Body of pancreas (tissue), 4 donors: ENCODE measurements around the gene SCUBE1. TPM values are rescaled to one million over a fixed set of nuclear protein-coding genes. Genes with fewer than 3 reads are reported as not detected.

ENCODE experiments used
- ATAC-seq: fragments of 150-250 bp; one replicate; pipeline ENCODE4 v1.9.1; 2016
- DNase-seq, 4 donors: peaks; one replicate each; pipeline ENCODE4 v3.0.0-alpha.2; 2019
- H3K27ac ChIP-seq, 4 donors: fragments of 200-600 bp; sonication (generic); 1 replicate in 3 of 4; 2 replicates in 1 of 4; pipeline versions ENCODE4 v1.5.1 to v1.6.1; 2016 to 2019; ENCODE audit warnings: mild to moderate bottlenecking in 1 of 4, mixed read lengths in 1 of 4, moderate library complexity in 1 of 4
- H3K27me3 ChIP-seq, 2 donors: fragments of 200-600 bp; sonication (generic); one replicate each; pipeline ENCODE4 v1.6.0; 2016; ENCODE audit warnings: mild to moderate bottlenecking in 1 of 2
- H3K36me3 ChIP-seq, 2 donors: fragments of 200-600 bp; sonication (generic); replicated peaks in 1 of 2; 2 replicates each; pipeline ENCODE4 v1.5.1; 2016; ENCODE audit warnings: low read depth in 2 of 2; ENCODE audit not compliant: insufficient read depth in 1 of 2
- H3K4me1 ChIP-seq: fragments of 200-600 bp; sonication (generic); one replicate; pipeline ENCODE4 v1.6.0; 2016
- H3K4me3 ChIP-seq, 2 donors: fragments of 200-600 bp; sonication (generic); 1 replicate in 1 of 2; 2 replicates in 1 of 2; pipeline ENCODE4 v1.5.1; 2016 to 2019
- H3K9me3 ChIP-seq, 3 donors: fragments of 200-600 bp; sonication (generic); 1 replicate in 2 of 3; 2 replicates in 1 of 3; pipeline ENCODE4 v1.5.1; 2016
- CTCF ChIP-seq, 7 experiments: fragments of 450-650 bp in 4 of 7; fragments of 200-600 bp in 3 of 7; sonication (generic) in 3 of 7; IDR thresholded peaks; one replicate each; pipeline ENCODE4 v1.5.1; 2016 to 2019; ENCODE audit warnings: antibody characterized with exemption in 7 of 7
- POLR2A ChIP-seq, 3 donors: fragments of 450-650 bp; IDR thresholded peaks; one replicate each; pipeline ENCODE4 v1.6.1; 2016; ENCODE audit warnings: antibody characterized with exemption in 3 of 3, mild to moderate bottlenecking in 2 of 3
- WGBS, 2 donors: methylation state at CpG; one replicate each; pipeline ENCODE4 v1.1.5; 2017; 5-methylcytosine and 5-hydroxymethylcytosine counted together
- intact Hi-C: fragments of 100-400 bp; cut with DNase I; formaldehyde crosslinking; loops from one replicate; pipeline ENCODE4 v1.15.1; 2023
- total RNA-seq, 2 donors: library from RNA; depleted of rRNA; stranded (reverse); fragments of >200 nt; gene quantifications; one replicate each; pipeline ENCODE4 v1.1.0, GENCODE V29; 2016

The SCUBE1 gene
- total RNA-seq, 2 donors from 2014 or later: under 0.01 to 0.26 TPM

- H3K9me3 ChIP-seq: no peaks in the 10 kb centered on the region
- no peaks in the 10 kb centered on the region for H3K36me3 ChIP-seq
- DNase-seq (no peak), ATAC-seq (no peak)
- no peaks in the 10 kb centered on the region for H3K27me3 ChIP-seq
- H3K4me3 ChIP-seq: no peak overlapping the region
- no peak overlapping the region for H3K27ac ChIP-seq
- TF ChIP-seq POLR2A (IDR thresholded peaks at IDR 0.05): no peak
- TF ChIP-seq CTCF (IDR thresholded peaks at IDR 0.05): no peak
- WGBS, 2 donors: 66 to 71% methylated on average over 13 of the region's 13 CpGs
- intact Hi-C loops: loop anchor here (5.0 kb wide), 1 partner anchor 104 kb away; no protein-coding TSS in a partner anchor
- no peaks in the 10 kb centered on the region for H3K4me1 ChIP-seq
Observed at GRCh38 chr22:43277987-43278601, 65.1 kb downstream of the SCUBE1 start.

GRCh38 chr22:43277091-43277490, 66.1 kb downstream of the SCUBE1 start:
- Histone ChIP-seq H3K9me3 (no peaks in the 10 kb centered on the region), H3K27ac (no peak overlapping the region), H3K27me3 (no peaks in the 10 kb centered on the region), H3K36me3 (no peaks in the 10 kb centered on the region), H3K4me1 (no peaks in the 10 kb centered on the region), H3K4me3 (no peak overlapping the region)
- DNase-seq (no peak), ATAC-seq (no peak)
- TF ChIP-seq CTCF (IDR thresholded peaks at IDR 0.05) (no peak), POLR2A (IDR thresholded peaks at IDR 0.05) (no peak)
- WGBS, 2 donors: 85 to 88% methylated on average over 7 to 10 of the region's 10 CpGs
- intact Hi-C loops: loop anchor here (5.0 kb wide), 1 partner anchor 105 kb away; no protein-coding TSS in a partner anchor

GRCh38 chr22:43276321-43276720, 66.9 kb downstream of the SCUBE1 start:
- TF ChIP-seq CTCF (IDR thresholded peaks at IDR 0.05): no peak
- H3K4me1 ChIP-seq: no peaks in the 10 kb centered on the region
- H3K36me3 ChIP-seq: no peaks in the 10 kb centered on the region
- no peaks in the 10 kb centered on the region for H3K9me3 ChIP-seq
- intact Hi-C loops: loop anchor here (5.0 kb wide), 1 partner anchor 106 kb away; no protein-coding TSS in a partner anchor
- ATAC-seq (no peak), DNase-seq (no peak)
- H3K4me3 ChIP-seq: no peak overlapping the region
- WGBS, 2 donors: 75 to 76% methylated on average over 9 to 12 of the region's 12 CpGs
- H3K27me3 ChIP-seq: no peaks in the 10 kb centered on the region
- H3K27ac ChIP-seq: no peak overlapping the region

- H3K27ac ChIP-seq: no peak overlapping the region
- H3K4me3 ChIP-seq: no peak overlapping the region
- intact Hi-C loops: loop anchor here (5.0 kb wide), 1 partner anchor 107 kb away; no protein-coding TSS in a partner anchor
- no peaks in the 10 kb centered on the region for H3K27me3 ChIP-seq
- no peak for DNase-seq
- no peaks in the 10 kb centered on the region for H3K36me3 ChIP-seq
- no peaks in the 10 kb centered on the region for H3K4me1 ChIP-seq
- 56 to 68% methylated on average over 19 of the region's 19 CpGs for WGBS, 2 donors
- TF ChIP-seq POLR2A (IDR thresholded peaks at IDR 0.05): no peak
- no peak for TF ChIP-seq CTCF (IDR thresholded peaks at IDR 0.05)
- ATAC-seq: no peak
- no peaks in the 10 kb centered on the region for H3K9me3 ChIP-seq
Observed at GRCh38 chr22:43275545-43276317, 67.4 kb downstream of the SCUBE1 start.
